OCI-LY3 (cell line): ENCODE data around the gene MDM4.

Source experiments
- EZH2phosphoT487 ChIP-seq: fragments of 200-600 bp; shearing (Covaris generic); IDR thresholded peaks from 2 replicates; pipeline ENCODE4 v1.6.1; 2018; ENCODE audit warnings: antibody characterized with exemption, mixed run types, low read depth
- TF ChIP-seq, protein P1 (sequence below): fragments of 200-600, 300-600 bp; sonication (generic); IDR thresholded peaks from 2 replicates; pipeline ENCODE4 v1.5.1; 2014; ENCODE audit warnings: antibody characterized with exemption, low read length, low read depth

- TF ChIP-seq, protein P1, sequence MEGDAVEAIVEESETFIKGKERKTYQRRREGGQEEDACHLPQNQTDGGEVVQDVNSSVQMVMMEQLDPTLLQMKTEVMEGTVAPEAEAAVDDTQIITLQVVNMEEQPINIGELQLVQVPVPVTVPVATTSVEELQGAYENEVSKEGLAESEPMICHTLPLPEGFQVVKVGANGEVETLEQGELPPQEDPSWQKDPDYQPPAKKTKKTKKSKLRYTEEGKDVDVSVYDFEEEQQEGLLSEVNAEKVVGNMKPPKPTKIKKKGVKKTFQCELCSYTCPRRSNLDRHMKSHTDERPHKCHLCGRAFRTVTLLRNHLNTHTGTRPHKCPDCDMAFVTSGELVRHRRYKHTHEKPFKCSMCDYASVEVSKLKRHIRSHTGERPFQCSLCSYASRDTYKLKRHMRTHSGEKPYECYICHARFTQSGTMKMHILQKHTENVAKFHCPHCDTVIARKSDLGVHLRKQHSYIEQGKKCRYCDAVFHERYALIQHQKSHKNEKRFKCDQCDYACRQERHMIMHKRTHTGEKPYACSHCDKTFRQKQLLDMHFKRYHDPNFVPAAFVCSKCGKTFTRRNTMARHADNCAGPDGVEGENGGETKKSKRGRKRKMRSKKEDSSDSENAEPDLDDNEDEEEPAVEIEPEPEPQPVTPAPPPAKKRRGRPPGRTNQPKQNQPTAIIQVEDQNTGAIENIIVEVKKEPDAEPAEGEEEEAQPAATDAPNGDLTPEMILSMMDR = no peak
- TF ChIP-seq EZH2phosphoT487 = no peak
Measured at GRCh38 chr1:204599098-204599497, 82.9 kb downstream of the MDM4 start.
